Lower leg skin (tissue), 3 donors: ENCODE results near the gene SLC25A33.

Experiments
- POLR2A ChIP-seq, 2 donors: fragments of 450-650 bp; IDR thresholded peaks; one replicate each; pipeline ENCODE4 v1.6.1; 2016 to 2017; ENCODE audit warnings: antibody characterized with exemption in 2 of 2, mild to moderate bottlenecking in 1 of 2, moderate library complexity in 1 of 2
- TF ChIP-seq, protein P1 (sequence below), 3 donors: fragments of 450-650 bp; IDR thresholded peaks; one replicate each; pipeline ENCODE4 v1.5.1; 2016; ENCODE audit warnings: antibody characterized with exemption in 3 of 3, mild to moderate bottlenecking in 3 of 3, moderate library complexity in 2 of 3

DNA sequence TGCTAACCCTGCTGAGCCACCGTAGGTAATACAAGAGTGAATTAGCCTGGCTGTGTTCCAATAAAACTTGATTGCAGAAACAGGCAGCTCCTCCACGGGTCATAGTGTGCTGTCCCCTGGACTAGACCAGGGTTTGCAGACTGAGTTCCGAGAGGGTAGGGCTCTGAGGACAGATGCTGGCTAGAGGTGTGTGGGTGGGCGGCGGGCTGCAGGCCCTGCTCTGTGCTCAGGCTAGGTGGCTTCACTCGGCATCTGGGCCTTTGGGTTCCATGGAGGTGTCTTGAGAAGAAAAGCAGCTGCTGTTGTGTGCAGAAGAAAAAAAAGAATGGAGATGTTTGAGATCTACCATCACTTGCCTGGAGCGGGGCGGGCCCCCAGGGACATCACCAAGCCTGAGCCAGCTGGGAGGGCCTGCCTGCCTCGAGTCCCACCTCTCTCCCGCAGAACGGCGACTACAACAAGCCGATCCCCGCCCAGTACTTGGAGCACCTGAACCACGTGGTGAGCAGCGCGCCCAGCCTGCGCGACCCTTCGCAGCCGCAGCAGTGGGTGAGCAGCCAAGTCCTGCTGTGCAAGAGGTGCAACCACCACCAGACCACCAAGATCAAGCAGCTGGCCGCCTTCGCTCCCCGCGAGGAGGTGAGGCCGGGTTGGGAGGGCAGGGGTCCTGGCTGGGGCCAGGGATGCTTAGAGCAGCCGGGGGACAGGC is 57.3 kb downstream of the SLC25A33 start:
- TF ChIP-seq, protein P1, sequence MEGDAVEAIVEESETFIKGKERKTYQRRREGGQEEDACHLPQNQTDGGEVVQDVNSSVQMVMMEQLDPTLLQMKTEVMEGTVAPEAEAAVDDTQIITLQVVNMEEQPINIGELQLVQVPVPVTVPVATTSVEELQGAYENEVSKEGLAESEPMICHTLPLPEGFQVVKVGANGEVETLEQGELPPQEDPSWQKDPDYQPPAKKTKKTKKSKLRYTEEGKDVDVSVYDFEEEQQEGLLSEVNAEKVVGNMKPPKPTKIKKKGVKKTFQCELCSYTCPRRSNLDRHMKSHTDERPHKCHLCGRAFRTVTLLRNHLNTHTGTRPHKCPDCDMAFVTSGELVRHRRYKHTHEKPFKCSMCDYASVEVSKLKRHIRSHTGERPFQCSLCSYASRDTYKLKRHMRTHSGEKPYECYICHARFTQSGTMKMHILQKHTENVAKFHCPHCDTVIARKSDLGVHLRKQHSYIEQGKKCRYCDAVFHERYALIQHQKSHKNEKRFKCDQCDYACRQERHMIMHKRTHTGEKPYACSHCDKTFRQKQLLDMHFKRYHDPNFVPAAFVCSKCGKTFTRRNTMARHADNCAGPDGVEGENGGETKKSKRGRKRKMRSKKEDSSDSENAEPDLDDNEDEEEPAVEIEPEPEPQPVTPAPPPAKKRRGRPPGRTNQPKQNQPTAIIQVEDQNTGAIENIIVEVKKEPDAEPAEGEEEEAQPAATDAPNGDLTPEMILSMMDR (IDR thresholded peaks at IDR 0.05) = no peak
- no peak for TF ChIP-seq POLR2A (IDR thresholded peaks at IDR 0.05)
